K562 (cell line): ENCODE measurements around the gene CHST7. TPM values are rescaled to one million over a fixed set of nuclear protein-coding genes. Genes with fewer than 3 reads are reported as not detected.

Source experiments
- BRCA1 ChIP-seq, 2 experiments: fragments of 450-650 bp in 1 of 2; sonication (generic) in 1 of 2; formaldehyde crosslinking in 1 of 2; IDR thresholded peaks; 2 replicates each; pipeline versions ENCODE4 v1.5.0 to v1.6.1; 2017 to 2020; ENCODE audit warnings: mild to moderate bottlenecking in 1 of 2, missing genetic modification reagents in 1 of 2
- BRD4 ChIP-seq: fragments of 200-600 bp; sonication (generic); IDR thresholded peaks from 2 replicates; pipeline ENCODE4 v1.6.1; 2017; ENCODE audit warnings: inconsistent platforms
- DDX20 ChIP-seq: fragments of 450-650 bp; IDR thresholded peaks from 2 replicates; pipeline ENCODE4 v1.6.1; 2016; ENCODE audit warnings: missing genetic modification characterization, low read depth, mild to moderate bottlenecking, missing compliant biosample characterization, moderate library complexity
- DNMT1 ChIP-seq: fragments of 450-650 bp; IDR thresholded peaks from 2 replicates; pipeline ENCODE4 v1.6.1; 2016; ENCODE audit warnings: antibody characterized with exemption, mild to moderate bottlenecking
- FOS ChIP-seq: IDR thresholded peaks from 3 replicates; pipeline ENCODE4 v1.6.1; 2011; ENCODE audit not compliant: insufficient read length; ENCODE audit errors: extremely low read depth
- FOXM1 ChIP-seq, 2 experiments: fragments of 450-650 bp in 1 of 2; sonication (generic) in 1 of 2; formaldehyde crosslinking in 1 of 2; IDR thresholded peaks; 2 replicates each; pipeline versions ENCODE4 v1.6.1 to v1.9.0; 2017 to 2022; ENCODE audit warnings: low read depth in 2 of 2, mild to moderate bottlenecking in 2 of 2, missing genetic modification reagents in 1 of 2, moderate library complexity in 1 of 2
- GTF2F1 ChIP-seq: IDR thresholded peaks from 2 replicates; pipeline ENCODE4 v1.6.1; 2011; ENCODE audit warnings: low read depth, low read length, improper control_type of control experiment
- HNRNPLL ChIP-seq: fragments of 200-400 bp; formaldehyde crosslinking; IDR thresholded peaks from 2 replicates; pipeline ENCODE4 v1.6.1; 2017; ENCODE audit warnings: low read length, low read depth, mild to moderate bottlenecking; ENCODE audit not compliant: poor library complexity, severe bottlenecking
- KAT7 ChIP-seq: sonication (generic); formaldehyde crosslinking; IDR thresholded peaks from 2 replicates; pipeline ENCODE4 v1.8.0; 2022; ENCODE audit warnings: missing genetic modification reagents, mild to moderate bottlenecking, borderline replicate concordance
- MXI1 ChIP-seq: IDR thresholded peaks from 2 replicates; pipeline ENCODE4 v1.6.1; 2011; ENCODE audit warnings: low read depth, mild to moderate bottlenecking, improper control_type of control experiment, low read length
- MYC ChIP-seq, 2 experiments: fragments of 250-450 bp in 1 of 2; sonication (Bioruptor Pico) in 1 of 2; IDR thresholded peaks; 2 replicates each; pipeline versions ENCODE4 v1.5.1 to v1.6.1; 2012 to 2021; ENCODE audit warnings: low read depth in 2 of 2, borderline replicate concordance in 1 of 2, improper control_type of control experiment in 1 of 2, low read length in 1 of 2, mild to moderate bottlenecking in 1 of 2, moderate library complexity in 1 of 2
- NELFE ChIP-seq: IDR thresholded peaks from 2 replicates; pipeline ENCODE4 v1.6.1; 2011; ENCODE audit warnings: mild to moderate bottlenecking; ENCODE audit not compliant: insufficient read depth, insufficient read length
- NFE2 ChIP-seq: IDR thresholded peaks from 2 replicates; pipeline ENCODE4 v1.6.1; 2014; ENCODE audit warnings: antibody characterized with exemption, low read depth
- STAT6 ChIP-seq: sonication (generic); formaldehyde crosslinking; IDR thresholded peaks from 2 replicates; pipeline ENCODE4 v1.8.1; 2023; ENCODE audit warnings: mild to moderate bottlenecking, missing genetic modification reagents
- ZNF12 ChIP-seq: sonication (generic); formaldehyde crosslinking; IDR thresholded peaks from 2 replicates; pipeline ENCODE4 v1.4.0; 2020; ENCODE audit warnings: mild to moderate bottlenecking, missing genetic modification reagents
- ZNF165 ChIP-seq: fragments of 250-450 bp; sonication (Bioruptor Pico); IDR thresholded peaks from 2 replicates; pipeline ENCODE4 v1.4.0; 2020; ENCODE audit warnings: borderline replicate concordance
- polyA plus RNA-seq, 8 experiments: library from polyadenylated mRNA; depleted of rRNA in 4 of 8; stranded (reverse) in 5 of 8; unstranded in 3 of 8; fragments of >200 nt; fragmentation: Nextera tagmentation in 2 of 8; fragmentation: Illumina TruSeq in 1 of 8; extraction: Ambion mirVana in 2 of 8; extraction: Trizol in 1 of 8; gene quantifications; 2 replicates each; pipeline versions ENCODE4 v1.2.1 to v1.2.3, GENCODE V29; 2011 to 2014; ENCODE audit warnings: inconsistent platforms in 1 of 8, missing spikeins in 1 of 8
- total RNA-seq, 7 experiments: library from RNA; depleted of rRNA in 6 of 7; stranded (reverse); fragments of >200 nt in 6 of 7; fragmentation: Illumina TruSeq in 2 of 7; extraction: Trizol in 2 of 7; gene quantifications; 2 replicates each; pipeline versions ENCODE4 v1.2.1 to v1.2.3, GENCODE V29; 2011 to 2021; ENCODE audit warnings: low replicate concordance in 1 of 7
- TF ChIP-seq, protein P1 (sequence below): fragments of 450-650 bp; formaldehyde crosslinking; IDR thresholded peaks from 2 replicates; pipeline ENCODE4 v1.4.0; 2022; ENCODE audit warnings: mild to moderate bottlenecking, moderate library complexity
- TF ChIP-seq, protein P2 (sequence below): sonication (generic); formaldehyde crosslinking; IDR thresholded peaks from 2 replicates; pipeline ENCODE4 v1.8.0; 2022; ENCODE audit warnings: missing genetic modification reagents, mild to moderate bottlenecking, borderline replicate concordance
- TF ChIP-seq, protein P3 (sequence below): sonication (generic); formaldehyde crosslinking; IDR thresholded peaks from 2 replicates; pipeline ENCODE4 v1.9.0; 2022; ENCODE audit warnings: mild to moderate bottlenecking, missing genetic modification reagents

The CHST7 gene
- total and polyA plus RNA-seq, 9 of the 15 experiments (the other 6 are each of a cell fraction or from before 2014, with no cell fraction given), result 0.04 to 0.41 (median 0.09) TPM; not detected in 2

DNA sequence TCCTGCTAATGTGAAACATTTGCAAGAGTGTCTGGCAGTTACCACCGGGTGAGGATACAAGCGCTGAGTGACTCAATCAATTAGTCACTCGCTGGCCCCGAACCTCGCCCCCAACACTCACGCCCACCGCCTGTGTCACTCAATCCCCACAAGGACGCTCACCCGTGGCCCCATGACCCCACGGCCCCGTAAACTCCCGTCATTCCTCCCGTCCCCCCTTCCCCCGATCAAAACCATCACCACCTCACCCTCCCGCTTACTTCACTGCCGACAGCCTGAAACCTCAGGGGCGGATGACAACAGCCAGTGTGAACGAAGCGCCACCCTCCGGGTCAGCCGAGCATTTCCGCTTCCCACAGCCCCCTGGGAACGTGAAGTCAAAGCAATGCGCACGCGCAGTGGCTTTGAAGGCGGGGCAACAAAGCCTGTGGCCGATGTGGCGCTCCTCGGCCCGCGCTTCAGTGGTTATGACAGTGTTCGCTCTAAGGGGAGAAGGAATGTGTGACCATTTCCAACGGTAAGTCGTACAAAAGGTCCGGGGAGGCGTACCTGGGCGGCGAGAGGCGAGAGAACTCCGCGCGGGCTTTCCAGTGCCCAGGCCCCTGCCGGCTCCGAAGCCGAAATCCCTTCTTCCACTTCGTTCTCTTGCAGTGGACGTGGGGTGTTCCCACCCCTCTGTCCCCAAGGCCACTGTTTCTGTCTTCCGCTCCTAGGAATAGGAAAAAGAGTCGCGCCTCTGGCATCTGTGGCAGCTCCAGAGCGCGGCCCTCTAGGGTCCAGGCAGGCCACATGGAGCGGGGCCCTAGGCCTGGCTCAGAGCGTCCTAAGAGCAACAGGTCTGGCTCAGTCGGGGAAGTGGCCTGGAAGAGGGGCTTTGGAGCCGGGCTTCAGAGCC lies 28.2 kb upstream of the CHST7 start, which contains the start of gene ZNF674 (continued):
- TF ChIP-seq STAT6 (0 out of 2 replicates have a peak, but pooled peaks have one; percentile 1), GTF2F1 (no peak), FOS (no peak), MYC (IDR thresholded peaks at IDR 0.05; ENCODE audit: low read depth, low read length) (peak; percentile 21; the same call in 1 of the 2 replicates), MYC (CRISPR knock-in tag; IDR thresholded peaks at IDR 0.05; ENCODE audit: borderline replicate concordance, low read depth) (peak; percentile 49; the same call in 1 of the 2 replicates), NFE2 (no peak), FOXM1 (IDR thresholded peaks at IDR 0.05; ENCODE audit: low read depth) (no peak), FOXM1 (CRISPR knock-in tag; IDR thresholded peaks at IDR 0.05; ENCODE audit: low read depth) (no peak), ZNF165 (CRISPR knock-in tag) (no peak), DNMT1 (no peak), ZNF12 (CRISPR knock-in tag) (no peak), BRD4 (no peak), HNRNPLL (no peak), KAT7 (no peak), BRCA1 (IDR thresholded peaks at IDR 0.05) (no peak), BRCA1 (CRISPR knock-in tag; IDR thresholded peaks at IDR 0.05) (no peak), NELFE (no peak), DDX20 (tag) (no peak), MXI1 (no peak)
- TF ChIP-seq, protein P1, sequence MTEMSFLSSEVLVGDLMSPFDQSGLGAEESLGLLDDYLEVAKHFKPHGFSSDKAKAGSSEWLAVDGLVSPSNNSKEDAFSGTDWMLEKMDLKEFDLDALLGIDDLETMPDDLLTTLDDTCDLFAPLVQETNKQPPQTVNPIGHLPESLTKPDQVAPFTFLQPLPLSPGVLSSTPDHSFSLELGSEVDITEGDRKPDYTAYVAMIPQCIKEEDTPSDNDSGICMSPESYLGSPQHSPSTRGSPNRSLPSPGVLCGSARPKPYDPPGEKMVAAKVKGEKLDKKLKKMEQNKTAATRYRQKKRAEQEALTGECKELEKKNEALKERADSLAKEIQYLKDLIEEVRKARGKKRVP, result no peak
- TF ChIP-seq, protein P2, sequence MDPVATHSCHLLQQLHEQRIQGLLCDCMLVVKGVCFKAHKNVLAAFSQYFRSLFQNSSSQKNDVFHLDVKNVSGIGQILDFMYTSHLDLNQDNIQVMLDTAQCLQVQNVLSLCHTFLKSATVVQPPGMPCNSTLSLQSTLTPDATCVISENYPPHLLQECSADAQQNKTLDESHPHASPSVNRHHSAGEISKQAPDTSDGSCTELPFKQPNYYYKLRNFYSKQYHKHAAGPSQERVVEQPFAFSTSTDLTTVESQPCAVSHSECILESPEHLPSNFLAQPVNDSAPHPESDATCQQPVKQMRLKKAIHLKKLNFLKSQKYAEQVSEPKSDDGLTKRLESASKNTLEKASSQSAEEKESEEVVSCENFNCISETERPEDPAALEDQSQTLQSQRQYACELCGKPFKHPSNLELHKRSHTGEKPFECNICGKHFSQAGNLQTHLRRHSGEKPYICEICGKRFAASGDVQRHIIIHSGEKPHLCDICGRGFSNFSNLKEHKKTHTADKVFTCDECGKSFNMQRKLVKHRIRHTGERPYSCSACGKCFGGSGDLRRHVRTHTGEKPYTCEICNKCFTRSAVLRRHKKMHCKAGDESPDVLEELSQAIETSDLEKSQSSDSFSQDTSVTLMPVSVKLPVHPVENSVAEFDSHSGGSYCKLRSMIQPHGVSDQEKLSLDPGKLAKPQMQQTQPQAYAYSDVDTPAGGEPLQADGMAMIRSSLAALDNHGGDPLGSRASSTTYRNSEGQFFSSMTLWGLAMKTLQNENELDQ (CRISPR knock-in tag), result no peak
- TF ChIP-seq, protein P3, sequence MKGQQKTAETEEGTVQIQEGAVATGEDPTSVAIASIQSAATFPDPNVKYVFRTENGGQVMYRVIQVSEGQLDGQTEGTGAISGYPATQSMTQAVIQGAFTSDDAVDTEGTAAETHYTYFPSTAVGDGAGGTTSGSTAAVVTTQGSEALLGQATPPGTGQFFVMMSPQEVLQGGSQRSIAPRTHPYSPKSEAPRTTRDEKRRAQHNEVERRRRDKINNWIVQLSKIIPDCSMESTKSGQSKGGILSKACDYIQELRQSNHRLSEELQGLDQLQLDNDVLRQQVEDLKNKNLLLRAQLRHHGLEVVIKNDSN (CRISPR knock-in tag), result no peak
